ENCODE results near the gene VSTM4.

Gene VSTM4

DNA sequence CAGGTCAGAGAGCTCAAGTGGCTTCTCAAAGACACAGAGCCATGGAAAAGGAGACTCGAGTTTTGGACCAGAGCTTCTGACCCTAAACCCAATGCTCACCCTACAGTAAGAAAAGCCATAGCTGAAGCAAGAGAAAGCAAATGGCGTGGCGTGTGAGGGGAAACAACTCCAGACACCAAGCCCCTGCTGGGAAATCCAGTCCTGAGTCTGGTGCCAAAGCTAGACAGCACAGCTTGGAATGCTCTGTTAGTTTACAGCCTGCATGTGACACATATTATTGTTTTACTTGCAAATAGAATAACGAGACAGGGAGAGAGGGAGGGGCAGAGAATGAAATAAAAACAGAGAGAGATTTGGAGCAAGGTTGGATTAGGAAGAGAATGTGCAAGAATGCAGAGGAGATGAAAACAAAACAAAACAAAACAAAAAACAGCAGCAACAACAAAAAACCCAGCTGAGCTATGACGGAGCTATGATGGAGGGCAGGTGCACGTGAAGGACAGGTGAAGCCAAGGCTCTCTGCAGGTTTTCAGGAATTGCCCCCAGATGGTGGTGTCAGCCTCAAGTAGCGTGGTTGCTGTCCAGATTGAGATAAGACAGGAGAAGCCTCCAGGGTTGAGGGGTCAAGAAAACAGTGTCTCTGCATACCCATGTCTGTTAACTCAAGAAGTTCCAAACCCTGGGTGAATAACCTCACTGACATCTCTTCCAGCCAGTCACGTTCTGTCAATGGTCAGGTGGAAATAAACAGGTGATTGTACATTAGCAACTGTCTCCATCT, 105.9 kb downstream of the VSTM4 start:
- TF ChIP-seq, protein P1, sequence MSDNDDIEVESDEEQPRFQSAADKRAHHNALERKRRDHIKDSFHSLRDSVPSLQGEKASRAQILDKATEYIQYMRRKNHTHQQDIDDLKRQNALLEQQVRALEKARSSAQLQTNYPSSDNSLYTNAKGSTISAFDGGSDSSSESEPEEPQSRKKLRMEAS (IDR thresholded peaks at IDR 0.05; ENCODE audit: low read depth, low read length), result no peak
- TF ChIP-seq MYC (IDR thresholded peaks at IDR 0.05; ENCODE audit: low read depth, low read length) (no peak), POLR2A (IDR thresholded peaks at IDR 0.05; ENCODE audit: extremely low read depth, insufficient read length) (no peak)
- TF ChIP-seq, protein P2, sequence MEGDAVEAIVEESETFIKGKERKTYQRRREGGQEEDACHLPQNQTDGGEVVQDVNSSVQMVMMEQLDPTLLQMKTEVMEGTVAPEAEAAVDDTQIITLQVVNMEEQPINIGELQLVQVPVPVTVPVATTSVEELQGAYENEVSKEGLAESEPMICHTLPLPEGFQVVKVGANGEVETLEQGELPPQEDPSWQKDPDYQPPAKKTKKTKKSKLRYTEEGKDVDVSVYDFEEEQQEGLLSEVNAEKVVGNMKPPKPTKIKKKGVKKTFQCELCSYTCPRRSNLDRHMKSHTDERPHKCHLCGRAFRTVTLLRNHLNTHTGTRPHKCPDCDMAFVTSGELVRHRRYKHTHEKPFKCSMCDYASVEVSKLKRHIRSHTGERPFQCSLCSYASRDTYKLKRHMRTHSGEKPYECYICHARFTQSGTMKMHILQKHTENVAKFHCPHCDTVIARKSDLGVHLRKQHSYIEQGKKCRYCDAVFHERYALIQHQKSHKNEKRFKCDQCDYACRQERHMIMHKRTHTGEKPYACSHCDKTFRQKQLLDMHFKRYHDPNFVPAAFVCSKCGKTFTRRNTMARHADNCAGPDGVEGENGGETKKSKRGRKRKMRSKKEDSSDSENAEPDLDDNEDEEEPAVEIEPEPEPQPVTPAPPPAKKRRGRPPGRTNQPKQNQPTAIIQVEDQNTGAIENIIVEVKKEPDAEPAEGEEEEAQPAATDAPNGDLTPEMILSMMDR (IDR thresholded peaks at IDR 0.05; ENCODE audit: low read depth, low read length), result no peak
- no peak overlapping the region for H3K4me3 ChIP-seq (ENCODE audit: low read depth, low read length)
- DNase-seq (ENCODE audit: low read depth), result no peak

DNA sequence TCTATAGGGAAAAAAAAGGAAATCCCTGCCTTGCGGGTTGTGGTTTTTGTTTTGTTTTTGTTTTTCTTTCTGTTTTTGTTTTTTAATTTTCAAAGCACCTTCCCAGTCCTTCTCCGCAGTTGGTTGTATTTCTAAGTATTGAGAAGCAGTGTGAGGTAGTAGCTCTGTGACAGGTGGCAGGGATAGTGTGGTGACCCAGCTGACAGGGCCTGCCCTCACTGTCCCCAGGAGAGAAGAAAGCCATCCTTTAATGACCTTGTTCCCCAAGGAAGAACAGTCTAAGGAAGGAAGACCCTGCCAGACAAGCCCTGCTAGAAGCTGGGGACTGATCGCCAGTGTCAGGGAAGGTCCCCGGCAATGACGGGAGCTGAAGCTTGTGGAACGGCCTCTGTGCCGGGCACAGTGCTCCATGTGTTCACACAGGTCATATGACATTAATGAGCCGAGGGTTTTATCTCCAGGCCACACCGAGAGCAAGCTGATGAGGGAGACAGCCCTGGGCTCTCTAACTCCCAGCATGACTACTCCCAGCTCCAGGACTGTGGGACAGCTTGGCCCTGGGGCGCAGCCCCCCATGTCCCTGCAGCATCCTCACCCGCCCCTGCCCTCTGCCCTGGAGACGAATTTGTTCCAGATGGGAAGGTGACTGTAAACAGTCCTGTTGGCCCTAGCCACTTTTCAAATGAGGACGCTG, 106.7 kb downstream of the VSTM4 start:
- TF ChIP-seq, protein P2 (IDR thresholded peaks at IDR 0.05; ENCODE audit: low read depth, low read length), result no peak
- no peak for TF ChIP-seq POLR2A (IDR thresholded peaks at IDR 0.05; ENCODE audit: extremely low read depth, insufficient read length)
- TF ChIP-seq MYC (IDR thresholded peaks at IDR 0.05; ENCODE audit: low read depth, low read length), result no peak
- TF ChIP-seq, protein P1 (IDR thresholded peaks at IDR 0.05; ENCODE audit: low read depth, low read length), result no peak
- H3K4me3 ChIP-seq (ENCODE audit: low read depth, low read length), result no peak overlapping the region
- DNase-seq (ENCODE audit: low read depth), result no peak

DNA sequence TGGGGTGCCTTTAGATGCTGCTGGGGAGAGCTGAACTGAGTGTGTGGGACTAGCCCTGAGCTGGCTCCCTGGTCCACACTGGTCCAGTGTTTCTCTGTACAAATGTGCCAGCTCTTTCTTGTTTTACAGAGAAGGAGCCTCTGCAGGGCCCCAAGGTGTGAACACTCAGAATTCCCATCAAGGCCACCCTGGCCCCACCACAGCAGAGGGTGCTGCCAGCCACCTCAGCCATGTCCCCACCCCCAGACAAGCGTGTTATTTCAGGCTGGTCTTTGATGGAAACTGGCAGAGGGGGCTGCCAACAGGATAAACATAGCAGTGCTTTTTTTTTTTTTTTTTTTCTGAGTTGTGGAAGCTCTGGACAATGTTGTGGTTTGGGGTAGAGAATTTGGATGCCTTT, 107.2 kb downstream of the VSTM4 start:
- TF ChIP-seq, protein P2 (IDR thresholded peaks at IDR 0.05; ENCODE audit: low read depth, low read length), result no peak
- TF ChIP-seq POLR2A (IDR thresholded peaks at IDR 0.05; ENCODE audit: extremely low read depth, insufficient read length) (no peak), MYC (IDR thresholded peaks at IDR 0.05; ENCODE audit: low read depth, low read length) (no peak)
- no peak for DNase-seq (ENCODE audit: low read depth)
- no peak overlapping the region for H3K4me3 ChIP-seq (ENCODE audit: low read depth, low read length)

DNA sequence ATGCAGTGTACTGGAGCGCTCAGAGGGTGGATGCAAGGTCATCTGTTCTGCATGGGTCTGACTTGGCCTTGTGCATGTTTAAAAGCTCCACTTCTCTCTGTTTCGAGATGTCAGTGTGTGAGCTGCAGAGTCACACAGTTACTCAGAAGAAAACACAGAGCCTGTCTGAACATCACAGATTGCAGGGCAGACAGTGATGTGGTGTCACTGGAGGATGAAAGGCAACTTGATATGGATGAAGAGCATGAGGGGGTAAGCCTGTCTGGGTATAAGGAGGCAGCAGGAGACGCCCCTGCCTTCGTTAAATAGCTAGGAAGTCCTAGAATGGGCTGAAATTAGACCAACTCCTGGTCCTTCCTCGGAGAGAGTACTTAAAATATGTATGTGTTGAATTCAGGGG, 108.2 kb downstream of the VSTM4 start:
- H3K4me3 ChIP-seq (ENCODE audit: low read depth, low read length), result no peak overlapping the region
- TF ChIP-seq, protein P2 (IDR thresholded peaks at IDR 0.05; ENCODE audit: low read depth, low read length), result no peak
- TF ChIP-seq POLR2A (IDR thresholded peaks at IDR 0.05; ENCODE audit: extremely low read depth, insufficient read length) (no peak), MYC (IDR thresholded peaks at IDR 0.05; ENCODE audit: low read depth, low read length) (no peak)
- TF ChIP-seq, protein P1 (IDR thresholded peaks at IDR 0.05; ENCODE audit: low read depth, low read length), result no peak

DNA sequence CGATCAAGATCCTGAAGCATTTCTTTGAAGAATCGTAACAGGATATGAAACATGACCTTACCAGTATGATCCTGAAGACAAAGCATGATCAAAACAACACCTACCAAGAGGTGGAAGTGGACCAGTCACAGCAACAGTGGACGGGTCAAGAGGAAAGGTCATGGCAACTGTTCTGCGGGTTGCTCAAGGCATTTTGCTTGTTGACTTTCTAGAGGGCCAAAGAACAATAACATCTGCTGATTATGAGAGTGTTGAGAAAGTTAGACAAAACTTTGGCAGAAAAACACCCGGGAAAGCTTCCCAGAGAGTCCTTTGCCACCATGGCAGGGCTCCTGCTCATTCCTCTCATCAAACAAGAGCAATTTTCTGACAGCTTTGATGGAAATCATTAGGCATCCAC, 110.1 kb downstream of the VSTM4 start:
- H3K4me3 ChIP-seq (ENCODE audit: low read depth, low read length), result no peak overlapping the region
- DNase-seq (ENCODE audit: low read depth), result no peak
- TF ChIP-seq POLR2A (IDR thresholded peaks at IDR 0.05; ENCODE audit: extremely low read depth, insufficient read length) (no peak), MYC (IDR thresholded peaks at IDR 0.05; ENCODE audit: low read depth, low read length) (no peak)
- TF ChIP-seq, protein P1 (IDR thresholded peaks at IDR 0.05; ENCODE audit: low read depth, low read length), result no peak
- TF ChIP-seq, protein P2 (IDR thresholded peaks at IDR 0.05; ENCODE audit: low read depth, low read length), result no peak

More for the DNA sequence above, 108.2 kb downstream of the VSTM4 start:
- DNase-seq (ENCODE audit: low read depth), result no peak

Measured in NB4 (cell line).